ENCODE results near the gene RAD51D. TPM values are rescaled to one million over a fixed set of nuclear protein-coding genes. Genes with fewer than 3 reads are reported as not detected.

RAD51D gene
- total and polyA plus RNA-seq, 2 donors from 2014 or later: 7.8 to 13.8 TPM

DNA sequence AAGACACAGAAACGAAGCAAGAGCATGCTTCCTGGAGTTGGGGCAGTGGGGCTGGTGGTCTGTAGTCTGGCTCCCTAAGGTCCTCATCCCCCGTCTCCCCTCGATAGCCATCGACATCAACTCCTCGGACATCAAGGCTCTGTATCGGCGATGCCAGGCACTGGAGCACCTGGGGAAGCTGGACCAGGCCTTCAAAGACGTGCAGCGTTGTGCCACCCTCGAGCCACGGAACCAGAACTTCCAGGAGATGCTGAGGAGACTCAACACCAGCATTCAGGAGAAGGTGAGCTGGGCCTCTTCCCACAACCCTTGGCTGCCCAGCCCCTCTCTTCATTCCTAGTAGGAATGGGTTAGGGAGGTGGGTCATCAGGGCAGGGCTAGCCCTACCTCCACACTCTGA lies 30.3 kb upstream of the RAD51D start:
- H3K4me1 ChIP-seq (ENCODE audit: control insufficient read depth in 2 of 3, insufficient read depth in 2 of 3, low read depth in 1 of 3, low read length in 3 of 3): no peaks in the 10 kb centered on the region
- no peaks in the 10 kb centered on the region for H3K36me3 ChIP-seq (ENCODE audit: control insufficient read depth in 2 of 3, insufficient read depth in 3 of 3, low read length in 3 of 3)
- FAIRE-seq (no peak), DNase-seq (no peak)
- H3K27me3 ChIP-seq (ENCODE audit: control insufficient read depth, insufficient read depth, low read length): no peaks in the 10 kb centered on the region
- H3K9ac ChIP-seq (ENCODE audit: low read length in 3 of 3): no peak overlapping the region
- TF ChIP-seq, protein P1, sequence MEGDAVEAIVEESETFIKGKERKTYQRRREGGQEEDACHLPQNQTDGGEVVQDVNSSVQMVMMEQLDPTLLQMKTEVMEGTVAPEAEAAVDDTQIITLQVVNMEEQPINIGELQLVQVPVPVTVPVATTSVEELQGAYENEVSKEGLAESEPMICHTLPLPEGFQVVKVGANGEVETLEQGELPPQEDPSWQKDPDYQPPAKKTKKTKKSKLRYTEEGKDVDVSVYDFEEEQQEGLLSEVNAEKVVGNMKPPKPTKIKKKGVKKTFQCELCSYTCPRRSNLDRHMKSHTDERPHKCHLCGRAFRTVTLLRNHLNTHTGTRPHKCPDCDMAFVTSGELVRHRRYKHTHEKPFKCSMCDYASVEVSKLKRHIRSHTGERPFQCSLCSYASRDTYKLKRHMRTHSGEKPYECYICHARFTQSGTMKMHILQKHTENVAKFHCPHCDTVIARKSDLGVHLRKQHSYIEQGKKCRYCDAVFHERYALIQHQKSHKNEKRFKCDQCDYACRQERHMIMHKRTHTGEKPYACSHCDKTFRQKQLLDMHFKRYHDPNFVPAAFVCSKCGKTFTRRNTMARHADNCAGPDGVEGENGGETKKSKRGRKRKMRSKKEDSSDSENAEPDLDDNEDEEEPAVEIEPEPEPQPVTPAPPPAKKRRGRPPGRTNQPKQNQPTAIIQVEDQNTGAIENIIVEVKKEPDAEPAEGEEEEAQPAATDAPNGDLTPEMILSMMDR (IDR thresholded peaks at IDR 0.05; ENCODE audit: borderline replicate concordance, extremely low read depth, insufficient read depth): no peak
- no peak overlapping the region for H3K27ac ChIP-seq (ENCODE audit: low read depth in 2 of 2, low read length in 2 of 2)
- intact Hi-C loops (cut with DNase I): no loop called here
- no peaks in the 10 kb centered on the region for H3K9me3 ChIP-seq (ENCODE audit: control insufficient read depth in 2 of 3, insufficient read depth in 1 of 3, low read length in 3 of 3)
- H3K4me3 ChIP-seq (ENCODE audit: low read length in 3 of 3): no peak overlapping the region

DNA sequence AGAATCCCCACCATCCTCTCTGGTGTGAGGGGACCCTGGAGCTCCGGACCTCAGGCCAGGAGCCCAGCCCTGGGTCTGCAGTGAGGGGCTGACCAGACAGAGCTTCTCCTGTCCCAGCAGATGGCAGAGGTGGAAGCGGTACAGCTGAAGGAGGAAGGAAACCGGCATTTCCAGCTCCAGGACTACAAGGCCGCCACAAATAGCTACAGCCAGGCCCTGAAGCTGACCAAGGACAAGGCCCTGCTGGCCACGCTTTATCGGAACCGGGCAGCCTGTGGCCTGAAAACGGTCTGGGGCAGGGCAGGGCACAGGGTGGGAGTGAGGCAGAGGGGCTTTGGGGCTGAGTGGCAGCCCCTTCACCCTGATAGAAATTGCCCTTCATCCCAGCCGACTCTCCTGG lies 28.5 kb upstream of the RAD51D start:
- no peaks in the 10 kb centered on the region for H3K4me1 ChIP-seq (ENCODE audit: control insufficient read depth in 2 of 3, insufficient read depth in 2 of 3, low read depth in 1 of 3, low read length in 3 of 3)
- DNase-seq (no peak), FAIRE-seq (no peak)
- no peaks in the 10 kb centered on the region for H3K9me3 ChIP-seq (ENCODE audit: control insufficient read depth in 2 of 3, insufficient read depth in 1 of 3, low read length in 3 of 3)
- H3K9ac ChIP-seq (ENCODE audit: low read length in 3 of 3): no peak overlapping the region
- no peak overlapping the region for H3K4me3 ChIP-seq (ENCODE audit: low read length in 3 of 3)
- no peaks in the 10 kb centered on the region for H3K36me3 ChIP-seq (ENCODE audit: control insufficient read depth in 2 of 3, insufficient read depth in 3 of 3, low read length in 3 of 3)
- no peak overlapping the region for H3K27ac ChIP-seq (ENCODE audit: low read depth in 2 of 2, low read length in 2 of 2)
- intact Hi-C loops (cut with DNase I): no loop called here
- H3K27me3 ChIP-seq (ENCODE audit: control insufficient read depth, insufficient read depth, low read length): no peaks in the 10 kb centered on the region
- TF ChIP-seq, protein P1 (IDR thresholded peaks at IDR 0.05; ENCODE audit: borderline replicate concordance, extremely low read depth, insufficient read depth): no peak

DNA sequence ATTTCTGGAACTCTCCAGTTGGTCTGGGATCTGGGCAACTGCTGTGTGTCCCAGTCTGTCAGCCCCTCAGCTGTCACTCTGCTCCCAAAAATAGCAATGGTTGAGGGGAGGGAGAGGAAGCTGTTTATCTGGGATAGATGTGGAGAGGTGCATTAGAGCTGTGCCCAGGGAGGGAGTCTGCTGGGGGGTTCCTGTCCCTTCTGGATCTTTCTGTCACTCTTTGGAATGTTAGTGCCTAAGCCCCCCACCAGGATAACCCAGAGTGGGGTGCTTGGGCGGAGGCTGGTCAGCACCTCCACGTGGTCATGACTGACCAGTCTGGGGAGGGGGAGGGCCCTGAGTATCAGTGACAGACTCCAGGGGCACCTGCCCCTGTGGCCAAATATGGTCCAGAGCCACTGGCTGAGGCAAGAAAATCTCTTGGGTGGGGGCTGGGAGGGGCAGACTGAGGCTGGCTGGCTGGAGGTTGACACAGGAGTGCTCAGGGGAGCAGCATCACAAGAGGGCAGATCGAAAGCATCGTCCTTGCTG lies 27.8 kb upstream of the RAD51D start, which contains the start of gene UNC45B:
Gene UNC45B (plus strand): TSS at position 443 of the 531 bp plus-strand sequence. CDS start 447 bp downstream, outside the sequence.
- DNase-seq (no peak), FAIRE-seq (no peak)
- intact Hi-C loops (cut with DNase I): no loop called here
- Histone ChIP-seq H3K9me3 (ENCODE audit: control insufficient read depth in 2 of 3, insufficient read depth in 1 of 3, low read length in 3 of 3) (no peaks in the 10 kb centered on the region), H3K36me3 (ENCODE audit: control insufficient read depth in 2 of 3, insufficient read depth in 3 of 3, low read length in 3 of 3) (no peaks in the 10 kb centered on the region), H3K27ac (ENCODE audit: low read depth in 2 of 2, low read length in 2 of 2) (no peak within 1 kb of the TSS), H3K27me3 (ENCODE audit: control insufficient read depth, insufficient read depth, low read length) (no peaks in the 10 kb centered on the region), H3K9ac (ENCODE audit: low read length in 3 of 3) (no peak within 1 kb of the TSS), H3K4me1 (ENCODE audit: control insufficient read depth in 2 of 3, insufficient read depth in 2 of 3, low read depth in 1 of 3, low read length in 3 of 3) (no peaks in the 10 kb centered on the region), H3K4me3 (ENCODE audit: low read length in 3 of 3) (no peak within 1 kb of the TSS)
- TF ChIP-seq, protein P1 (IDR thresholded peaks at IDR 0.05; ENCODE audit: borderline replicate concordance, extremely low read depth, insufficient read depth): no peak

All from kidney (tissue), 14 donors.